HT1080 (cell line): Measurements from ENCODE around the gene IMMP1L. TPM values are rescaled to one million over a fixed set of nuclear protein-coding genes. Genes with fewer than 3 reads are reported as not detected.

ENCODE experiments used
- DNase-seq: peaks from one replicate; pipeline ENCODE4 v3.0.0-alpha.2; 2015; ENCODE audit warnings: low read depth
- total RNA-seq: library from RNA; depleted of rRNA; stranded (reverse); fragments of >200 nt; shearing (Covaris generic); gene quantifications from 2 replicates; pipeline ENCODE4 v1.2.3, GENCODE V29; 2014

The IMMP1L gene
- total RNA-seq, 1 experiment from 2014 or later: 17.5 TPM

DNA sequence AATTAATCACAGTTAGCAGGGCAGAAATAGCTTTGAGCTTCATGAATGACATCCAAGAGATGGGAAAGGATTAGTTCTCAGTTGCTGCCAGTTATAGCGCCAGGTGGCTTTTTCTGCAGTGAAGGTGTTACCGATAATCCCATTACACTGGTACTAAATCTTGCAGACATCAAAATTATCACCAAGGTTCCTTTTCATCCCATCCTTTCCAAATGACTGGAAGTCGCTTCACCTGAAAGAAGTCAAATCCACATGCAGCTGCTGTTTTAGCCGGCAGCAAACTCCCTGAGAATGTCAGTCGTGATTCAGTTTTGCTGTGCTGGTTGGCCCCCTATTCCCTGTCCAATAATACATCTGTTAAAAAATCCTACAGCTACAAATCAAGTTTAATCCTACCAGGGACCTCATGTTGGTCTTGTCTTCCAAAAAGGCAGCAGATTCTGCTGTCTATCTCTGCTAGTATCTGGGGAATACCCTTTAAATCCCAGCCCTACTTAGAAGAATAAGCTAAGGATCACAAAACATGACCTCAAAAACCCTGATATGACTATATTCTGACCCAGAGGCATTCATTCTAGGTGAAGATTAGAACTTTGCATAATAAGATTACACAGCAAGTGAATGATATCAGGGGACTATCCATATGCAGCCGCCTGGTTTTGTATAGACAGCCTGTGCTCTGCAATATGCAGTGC, 31.7 kb downstream of the IMMP1L start:
- no peak for DNase-seq

DNA sequence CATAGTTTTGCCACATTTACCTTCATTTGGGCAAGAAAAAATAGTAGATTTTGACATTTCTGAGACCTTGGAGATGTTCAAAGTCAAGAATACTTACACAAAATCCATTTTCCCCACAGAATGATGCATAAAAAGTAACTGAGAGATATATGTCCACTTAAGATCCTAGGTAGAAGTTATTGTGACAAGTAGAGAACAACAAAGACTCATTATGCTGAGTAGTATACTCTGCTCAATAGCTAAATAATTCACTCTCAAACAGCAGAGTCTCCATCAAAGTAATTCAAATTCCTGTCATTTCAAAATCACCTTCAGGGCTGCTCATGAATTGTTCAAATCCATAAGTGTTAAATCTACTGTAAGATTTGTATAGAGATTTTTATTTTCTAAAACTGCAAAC, 35.3 kb downstream of the IMMP1L start:
- no peak for DNase-seq

DNA sequence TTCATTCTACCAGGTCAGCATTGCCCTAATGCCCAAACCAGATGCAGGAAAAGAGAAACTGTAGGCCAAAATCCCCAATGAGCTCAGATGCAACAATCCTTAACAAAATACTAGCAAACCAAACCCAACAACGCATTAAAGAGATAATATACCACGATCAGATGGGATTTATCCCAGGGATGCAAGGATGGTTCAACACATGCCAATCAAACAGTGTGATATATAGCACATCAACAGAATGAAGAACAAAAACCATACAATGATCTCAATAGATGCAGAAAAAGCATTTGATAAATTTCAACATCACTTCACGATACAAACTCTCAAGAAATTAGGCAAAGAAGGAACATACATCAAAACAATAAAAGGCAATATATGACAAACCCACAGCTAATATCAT, 45.0 kb downstream of the IMMP1L start:
- DNase-seq: no peak

DNA sequence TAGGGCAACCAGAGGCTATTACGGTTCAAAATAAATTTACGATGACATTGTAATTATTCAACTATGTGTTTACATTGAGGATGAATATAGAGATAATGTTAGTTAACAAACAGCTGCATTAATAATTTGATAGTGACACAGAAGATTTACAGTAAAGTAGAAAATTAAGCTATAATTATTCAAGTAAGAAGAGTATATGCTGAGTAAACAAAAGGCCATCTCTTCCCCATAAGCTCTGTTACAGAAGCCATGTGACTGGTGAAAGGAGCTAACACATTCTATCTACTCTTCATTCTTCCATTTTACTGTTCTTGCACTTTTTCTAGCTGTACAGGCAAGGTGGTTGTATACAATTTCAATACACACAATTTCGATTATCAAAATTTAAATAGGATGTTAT, 54.2 kb downstream of the IMMP1L start:
- no peak for DNase-seq

DNA sequence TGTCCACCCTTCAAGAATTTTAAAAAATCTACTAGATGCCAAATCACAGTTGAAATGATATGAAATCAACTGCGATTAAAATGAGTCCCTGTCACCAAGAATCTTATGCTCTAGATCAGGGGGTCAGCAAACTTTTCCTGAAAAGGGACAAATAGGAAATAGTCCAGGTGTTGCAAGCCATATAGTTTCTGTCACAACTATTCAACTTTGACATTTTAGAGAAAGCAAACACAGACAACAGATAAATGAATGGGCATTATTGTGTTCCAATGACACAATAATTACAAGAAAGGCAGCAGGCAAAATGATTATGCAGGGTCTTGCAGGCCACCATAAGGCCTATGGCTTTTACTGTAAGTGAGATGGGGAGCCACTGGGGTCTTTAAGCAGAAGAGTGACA, 58.6 kb downstream of the IMMP1L start:
- DNase-seq: no peak

DNA sequence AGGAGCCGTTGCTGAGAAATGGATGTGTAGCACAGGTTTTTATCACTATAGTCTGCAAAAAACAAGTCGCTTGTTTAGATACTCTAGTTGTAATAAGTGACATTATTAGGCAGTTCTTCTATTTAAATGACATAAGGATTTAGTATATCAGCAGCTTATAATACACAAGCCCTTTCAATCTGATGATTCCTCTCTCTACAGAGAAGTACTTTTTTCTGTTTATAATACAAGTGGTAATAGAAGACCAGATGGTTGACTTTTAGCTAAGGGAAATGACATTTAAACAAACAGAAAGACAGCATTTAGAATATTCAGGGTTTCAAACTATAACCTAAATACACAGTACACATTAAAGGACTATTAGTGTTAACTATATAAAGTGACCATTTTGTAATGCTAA, 60.4 kb downstream of the IMMP1L start:
- DNase-seq: no peak

DNA sequence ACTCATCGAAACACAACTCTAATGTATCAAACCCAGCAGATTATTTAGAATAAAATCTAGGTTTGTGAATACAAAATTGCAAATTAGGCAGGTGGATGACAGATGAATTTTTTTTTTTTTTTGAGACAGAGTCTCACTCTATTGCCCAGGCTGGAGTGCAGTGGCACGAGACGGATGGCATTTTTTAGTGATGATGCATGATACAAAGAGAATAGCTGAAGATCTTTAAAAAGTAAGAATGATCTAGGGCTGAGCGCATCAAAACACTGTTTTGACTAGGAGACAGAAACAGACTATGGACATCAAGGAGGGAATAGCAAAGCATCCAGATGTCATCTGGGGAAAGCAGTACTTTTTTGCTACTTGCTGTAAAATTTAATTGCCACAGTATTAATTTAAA, 63.8 kb downstream of the IMMP1L start:
- DNase-seq: no peak

DNA sequence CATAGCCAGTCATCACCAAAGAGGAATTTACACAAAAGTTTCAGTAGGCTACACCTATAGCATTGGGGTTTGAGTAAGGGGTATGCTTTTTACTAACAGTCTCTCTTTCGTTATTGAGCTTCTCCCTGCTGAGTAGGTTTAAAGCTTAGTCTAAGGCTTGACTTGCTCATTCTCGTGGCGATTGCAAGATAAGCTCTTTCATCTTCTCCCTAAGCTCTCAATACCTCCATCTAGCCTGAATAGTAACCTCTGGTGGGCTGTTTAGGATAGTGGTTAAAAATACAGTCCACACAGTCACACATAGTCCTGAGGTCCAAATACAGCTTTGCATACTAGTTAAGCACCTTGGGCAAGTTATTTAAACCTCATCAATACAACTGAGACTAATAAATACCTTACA, 65.6 kb downstream of the IMMP1L start:
- DNase-seq: no peak

DNA sequence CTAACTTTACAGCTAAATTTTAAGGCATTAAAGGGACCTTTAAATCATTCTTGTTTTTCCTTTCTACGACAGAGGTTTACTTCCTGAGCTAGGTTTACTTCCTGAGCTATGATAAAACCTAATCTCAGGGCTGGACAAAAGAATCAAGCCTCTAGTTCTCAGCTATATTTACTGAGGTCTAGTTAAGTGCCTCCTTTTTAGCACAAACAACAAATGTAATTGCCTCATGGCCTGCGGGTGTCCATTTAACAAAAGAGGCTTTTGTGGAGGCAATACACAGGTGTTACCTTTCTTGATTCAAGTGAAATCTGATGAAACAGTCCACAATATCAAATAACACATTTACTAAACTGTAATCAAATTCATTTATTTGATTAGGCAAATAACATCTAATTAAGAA, 67.3 kb downstream of the IMMP1L start:
- DNase-seq: no peak

DNA sequence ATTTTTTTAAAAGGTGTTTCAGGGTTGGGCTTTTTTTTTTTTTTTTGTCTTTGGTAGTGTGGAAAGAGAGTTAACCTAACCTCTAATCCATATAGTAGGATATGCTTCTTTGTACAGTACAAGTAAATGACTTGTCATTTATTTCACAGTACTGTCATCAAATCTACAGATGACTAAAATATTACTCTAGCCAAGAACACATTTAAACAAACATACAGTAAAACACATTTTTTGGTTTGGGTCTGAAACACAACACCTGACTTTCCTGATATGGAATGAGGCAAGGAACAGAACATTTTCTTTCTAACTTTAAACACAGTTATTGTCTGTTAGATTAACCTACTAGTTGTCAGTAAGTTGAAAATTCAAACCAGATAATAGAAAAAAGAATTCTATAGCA, 68.1 kb downstream of the IMMP1L start:
- no peak for DNase-seq

DNA sequence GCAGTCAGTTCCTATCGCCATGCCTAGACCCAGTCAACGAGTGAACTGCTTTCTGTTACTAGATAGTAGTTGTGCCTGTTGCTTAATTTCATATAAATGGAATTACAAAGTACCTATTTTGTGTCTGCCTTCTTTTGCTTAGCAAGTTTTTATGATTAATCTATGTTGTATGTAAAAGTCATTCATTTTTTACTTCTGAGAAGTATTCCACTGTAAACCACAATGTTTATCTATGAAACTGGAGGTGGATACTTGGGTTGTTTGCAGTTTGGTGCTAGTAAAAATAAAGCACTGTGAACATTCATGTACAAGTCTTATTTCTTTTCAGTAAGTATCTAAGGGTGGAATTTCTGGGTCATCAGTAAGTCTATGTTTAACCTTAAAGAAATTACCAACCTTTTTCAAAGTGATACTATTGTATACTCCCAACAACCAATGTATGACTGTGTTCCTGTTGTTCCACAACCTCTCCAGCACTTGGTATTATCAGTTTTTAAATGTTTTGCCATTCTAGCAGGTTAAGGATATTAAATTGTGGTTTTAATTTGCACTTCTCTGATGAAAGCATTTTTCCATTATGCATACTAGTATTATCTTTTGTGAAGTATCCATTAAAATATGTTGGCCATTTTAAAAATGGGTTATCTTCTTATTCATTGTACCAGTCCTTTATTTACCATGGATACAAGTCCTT, 71.5 kb downstream of the IMMP1L start:
- DNase-seq: peak; percentile 37

DNA sequence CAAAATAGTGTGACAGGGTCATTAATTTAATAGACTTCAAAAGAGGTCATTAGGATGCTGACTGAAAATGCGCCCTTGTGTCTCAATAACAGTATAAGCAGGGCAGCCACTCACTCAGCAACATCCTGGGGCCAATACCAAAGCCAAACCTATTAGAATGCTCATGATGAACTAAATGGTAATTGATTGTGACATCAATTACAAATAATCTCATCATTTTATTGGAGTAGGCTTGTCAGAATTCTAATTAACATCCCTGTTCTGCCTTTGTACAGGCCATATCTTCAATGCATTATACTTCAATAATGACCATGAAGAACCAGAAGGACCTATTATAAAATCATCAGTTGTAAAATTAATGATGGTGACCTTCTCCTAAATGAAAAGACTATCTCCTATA, 75.6 kb downstream of the IMMP1L start:
- no peak for DNase-seq

DNA sequence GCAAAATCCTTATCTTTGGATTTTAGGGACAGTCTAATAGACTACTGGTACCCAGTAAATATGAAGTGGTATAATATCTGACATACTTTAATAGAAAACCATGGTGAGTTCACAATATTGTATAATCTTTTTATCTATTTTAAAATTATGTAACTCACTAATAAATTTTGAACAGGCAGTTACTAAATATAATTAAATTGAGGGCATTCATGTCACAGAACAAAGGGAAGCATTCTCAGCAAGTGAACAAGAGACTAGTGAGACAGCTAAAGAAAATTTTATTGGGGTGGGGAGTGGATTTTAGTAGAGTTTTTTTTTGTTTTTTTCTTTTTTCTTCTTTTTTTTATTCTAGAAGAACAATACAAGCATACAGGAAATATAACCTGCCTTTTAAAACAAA, 84.8 kb downstream of the IMMP1L start:
- no peak for DNase-seq

DNA sequence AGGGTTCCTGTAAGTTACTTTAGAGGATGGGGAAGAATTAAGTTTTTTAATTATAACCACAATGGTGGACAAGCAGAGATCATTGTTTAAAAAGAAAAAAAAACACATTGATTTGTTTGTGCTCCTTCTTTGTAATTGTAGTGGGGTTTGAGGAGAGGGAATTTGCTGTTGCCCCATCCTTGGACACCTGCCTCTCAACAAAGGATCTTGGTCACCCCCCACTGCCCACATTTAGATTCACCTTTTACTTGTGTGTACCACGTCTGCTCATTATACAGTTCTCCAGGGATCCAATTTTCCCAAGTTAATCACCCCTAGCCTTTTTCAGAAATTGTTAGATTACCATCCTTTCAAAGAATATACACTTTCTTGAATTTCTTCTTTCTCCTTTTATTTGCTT, 86.7 kb downstream of the IMMP1L start:
- DNase-seq: no peak

DNA sequence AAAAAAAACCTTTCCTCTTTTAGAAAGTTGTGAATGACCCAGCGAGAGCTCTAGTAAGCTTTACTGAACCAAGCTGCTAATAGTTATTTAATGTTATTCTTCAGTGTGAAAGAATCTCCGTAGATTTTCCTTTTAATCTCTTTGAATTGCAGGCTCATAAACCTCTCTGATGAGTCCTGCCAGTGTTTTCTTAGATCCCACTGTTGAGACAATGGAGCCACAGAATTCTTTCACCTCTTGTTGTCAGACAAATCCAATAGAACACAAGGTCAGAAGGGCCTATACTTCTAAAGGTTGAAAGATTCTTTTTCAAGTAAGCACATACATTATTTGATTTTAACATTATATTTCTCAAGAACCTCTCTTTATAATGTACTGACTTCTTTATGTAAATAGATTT, 87.6 kb downstream of the IMMP1L start:
- no peak for DNase-seq

DNA sequence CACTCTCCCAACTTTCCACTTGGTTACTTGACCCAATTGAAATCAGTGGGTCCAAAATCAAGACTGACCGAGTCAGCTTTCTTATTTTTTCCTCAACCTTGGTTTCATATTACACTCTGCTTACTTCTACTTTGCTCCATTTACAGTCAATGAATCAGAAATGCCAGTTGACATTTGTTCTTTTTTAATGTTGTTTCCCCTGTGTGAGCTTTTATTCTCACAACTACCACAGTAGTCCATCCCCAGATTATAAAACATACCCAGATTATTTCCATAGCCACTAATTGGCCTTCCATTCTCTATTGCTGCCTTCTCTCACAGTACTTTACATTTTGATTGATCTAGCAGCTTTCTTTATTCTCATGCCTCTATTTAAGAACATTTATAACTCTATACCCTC, 89.8 kb downstream of the IMMP1L start:
- DNase-seq: no peak

DNA sequence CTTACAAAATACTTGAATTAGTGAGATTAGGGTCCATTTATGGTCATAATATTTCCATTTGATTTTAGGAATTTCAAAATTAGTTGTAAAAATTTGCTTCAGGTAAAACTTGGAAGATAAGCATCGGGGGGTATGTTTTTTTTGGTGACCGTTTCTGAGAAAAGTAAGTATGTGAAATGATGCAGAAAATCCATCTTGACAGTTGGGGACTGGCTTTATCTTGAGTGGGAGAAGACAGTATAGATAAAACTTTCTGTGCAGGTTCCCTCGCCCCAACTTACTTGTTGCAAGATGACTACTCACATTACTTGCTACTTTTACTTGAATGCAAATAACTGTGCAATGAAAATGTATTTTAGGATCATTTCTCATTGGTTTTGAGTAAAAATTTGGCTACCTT, 90.3 kb downstream of the IMMP1L start:
- no peak for DNase-seq

DNA sequence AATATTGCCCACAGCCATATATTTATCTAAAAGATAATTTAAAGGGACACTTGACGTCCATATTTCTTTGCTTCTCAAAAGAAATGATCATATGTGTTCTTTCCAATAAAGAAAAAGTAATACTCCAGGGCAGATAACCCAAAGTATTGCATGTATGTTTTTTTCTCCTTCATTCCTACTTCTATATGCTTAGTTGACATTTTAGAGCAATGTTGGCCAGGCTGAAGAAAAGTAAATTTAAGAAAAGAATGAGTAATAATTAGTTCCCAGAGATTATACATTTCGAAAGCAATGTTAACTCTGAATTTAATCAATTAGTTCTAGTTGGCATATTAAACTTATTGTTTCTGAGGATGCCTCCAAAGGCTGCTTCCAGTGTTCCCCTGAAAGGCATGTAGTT, 91.6 kb downstream of the IMMP1L start:
- no peak for DNase-seq

DNA sequence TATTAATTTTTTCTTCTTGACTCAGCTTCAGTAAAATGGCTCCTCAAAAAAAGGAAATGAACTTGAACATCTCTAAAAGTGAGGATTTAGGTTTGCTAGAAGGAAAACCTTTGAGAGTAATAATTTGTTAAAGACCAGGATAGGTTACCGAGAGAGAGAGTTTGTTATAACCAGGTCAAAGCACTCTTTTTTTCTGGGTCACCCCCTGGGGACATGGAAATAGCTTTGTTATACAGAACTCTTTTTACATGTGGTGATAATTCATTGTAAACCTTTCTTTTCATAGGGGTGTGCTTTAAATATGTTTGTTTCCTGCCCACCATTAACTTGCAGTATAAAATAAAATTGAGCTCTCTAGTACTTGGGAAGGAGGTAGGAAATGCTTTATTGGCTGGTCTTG, 92.1 kb downstream of the IMMP1L start:
- no peak for DNase-seq

DNA sequence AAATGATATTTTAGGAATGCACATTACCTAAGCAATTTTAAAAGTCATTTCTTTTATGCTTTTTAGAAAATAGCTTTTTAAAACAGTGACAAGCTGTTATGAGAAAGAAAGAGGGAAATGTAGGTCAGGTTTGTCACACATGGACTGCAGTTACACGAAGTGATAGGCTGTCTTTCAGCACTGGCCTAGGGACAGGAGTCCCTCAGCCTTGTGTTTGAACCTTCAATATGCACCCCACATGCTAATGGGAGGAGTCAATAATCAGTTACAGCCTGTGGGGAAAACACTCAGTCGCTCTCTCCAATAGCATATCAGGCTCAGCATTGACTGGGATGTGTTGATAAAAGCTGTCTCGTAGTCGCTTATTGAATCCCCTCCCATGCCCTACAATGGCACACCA, 94.0 kb downstream of the IMMP1L start:
- DNase-seq: no peak

DNA sequence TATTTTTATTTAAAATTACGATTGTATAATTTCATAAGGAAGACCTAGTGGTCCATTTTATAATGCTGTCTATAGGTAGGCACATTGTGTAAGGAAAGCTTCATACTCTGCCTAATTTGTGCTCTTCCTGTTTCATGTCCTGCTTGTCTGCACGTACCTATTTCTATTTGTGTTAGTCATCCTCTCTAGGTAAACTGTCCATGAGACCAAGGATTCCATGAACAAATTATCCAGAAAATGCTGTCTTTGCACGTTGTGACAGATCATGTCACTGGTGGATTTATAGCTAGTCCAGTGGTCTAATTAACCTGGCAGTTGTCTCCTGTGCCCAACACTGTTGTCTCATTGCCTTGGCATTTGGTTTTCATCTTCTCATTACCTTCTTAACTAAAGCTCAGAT, 95.1 kb downstream of the IMMP1L start:
- no peak for DNase-seq

DNA sequence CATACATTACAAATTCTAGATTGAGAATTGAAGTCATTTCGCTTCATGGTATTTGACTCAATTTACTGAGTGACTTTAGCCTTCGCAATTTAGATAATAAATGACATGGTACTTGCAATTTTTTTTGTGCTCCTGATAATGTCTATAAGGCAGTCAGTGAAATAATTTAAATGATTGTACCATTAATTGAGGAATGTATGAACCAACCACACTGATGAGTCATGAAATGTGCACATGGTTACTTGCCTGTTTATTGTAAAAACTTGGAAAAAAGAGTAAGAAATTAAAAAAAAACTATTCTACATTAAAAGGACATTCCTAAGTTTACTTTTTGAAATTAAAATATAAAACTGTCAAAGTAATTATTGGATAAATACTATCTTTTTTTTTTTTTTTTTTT, 96.5 kb downstream of the IMMP1L start:
- peak; percentile 27 for DNase-seq

DNA sequence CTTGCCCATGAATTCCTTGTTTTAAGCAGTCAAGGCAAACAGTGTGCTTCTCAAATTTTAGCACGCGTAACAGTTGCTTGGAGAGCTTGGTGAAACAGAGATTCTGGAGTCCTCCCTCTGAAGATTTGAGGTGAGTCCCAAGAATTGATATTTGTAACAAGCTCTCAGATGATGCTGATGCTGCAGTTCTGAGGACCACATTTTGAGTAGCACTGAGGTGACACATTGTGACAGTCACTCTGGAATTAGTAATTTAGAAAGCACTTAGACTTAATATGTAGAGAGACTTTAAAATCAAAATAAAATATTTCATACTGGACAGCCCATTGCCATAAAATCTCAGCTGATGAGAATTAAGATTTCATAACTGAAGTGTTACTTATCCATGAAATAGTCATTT, 101.2 kb downstream of the IMMP1L start:
- no peak for DNase-seq

DNA sequence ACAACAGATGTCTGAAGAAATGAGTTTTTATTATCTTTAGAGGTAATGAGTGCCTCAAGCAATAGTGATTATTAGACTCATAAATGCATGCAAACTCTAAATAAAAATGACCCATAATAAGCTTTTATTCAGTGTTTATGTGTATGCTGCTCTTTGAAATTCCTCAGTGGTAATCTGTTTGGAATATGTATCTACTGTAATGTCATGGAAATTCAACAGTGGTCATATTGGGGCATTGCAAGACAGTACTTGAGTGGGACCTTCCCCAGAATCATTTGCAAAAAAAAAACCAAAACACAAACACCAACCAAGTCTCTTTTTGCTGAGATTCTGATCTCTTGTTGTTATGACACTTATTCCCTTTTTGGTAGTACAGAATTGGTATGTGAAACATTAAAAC, 104.8 kb downstream of the IMMP1L start:
- no peak for DNase-seq
